A549 (cell line): ENCODE results near the gene CCDC137. TPM values are rescaled to one million over a fixed set of nuclear protein-coding genes. Genes with fewer than 3 reads are reported as not detected.

Experiments
- ATAC-seq, 2 experiments: fragments of 200-7000 bp in 1 of 2; fragments of >200 bp in 1 of 2; cut with Nextera tagmentation in 1 of 2; cut with Tn5 transposase in 1 of 2; 3 replicates each; pipeline versions ENCODE4 v1.8.0 to v1.9.1; 2018 to 2020; ENCODE audit warnings: mild to moderate bottlenecking in 1 of 2, moderate library complexity in 1 of 2
- CTCF ChIA-PET: fragments of 300-600 bp; sonication (Branson Sonifier 250); formaldehyde crosslinking; extraction: SDS; loops from one replicate; lab custom pipeline; 2021; ENCODE audit warnings: antibody characterized with exemption, inconsistent platforms; lab: Yijun Ruan, JAX
- POLR2A ChIA-PET: fragments of 350-600 bp; formaldehyde crosslinking; extraction: SDS; loops from one replicate; lab custom pipeline; 2021; ENCODE audit warnings: antibody characterized with exemption, inconsistent platforms; lab: Yijun Ruan, JAX
- DNase-seq, 2 experiments: peaks; one replicate each; pipeline versions ENCODE4 v3.0.0 to v3.0.0-alpha.2; 2011 to 2016; ENCODE audit warnings: low read depth in 1 of 2, low spot score in 1 of 2
- FAIRE-seq: peaks from 2 replicates; lab custom pipeline; 2011; peaks lifted over from hg19 to GRCh38; lab: Jason Lieb, UNC
- H3K27ac ChIP-seq, 2 experiments: fragments of >200 bp; sonication (Bioruptor Twin); formaldehyde crosslinking; 3 replicates each; pipeline ENCODE4 v1.5.1; 2016 to 2017
- H3K4me1 ChIP-seq: fragments of >200 bp; sonication (Bioruptor Twin); formaldehyde crosslinking; 3 replicates; pipeline ENCODE4 v1.6.1; 2016
- H3K4me2 ChIP-seq: fragments of >200 bp; sonication (Bioruptor Twin); formaldehyde crosslinking; 3 replicates; pipeline ENCODE4 v1.6.1; 2016
- H3K4me3 ChIP-seq: fragments of >200 bp; sonication (Bioruptor Twin); formaldehyde crosslinking; 3 replicates; pipeline ENCODE4 v1.5.1; 2016
- H3K9me3 ChIP-seq: fragments of >200 bp; sonication (Bioruptor Twin); formaldehyde crosslinking; 3 replicates; pipeline ENCODE4 v1.6.1; 2016
- BHLHE40 ChIP-seq: IDR thresholded peaks from 2 replicates; pipeline ENCODE4 v1.6.1; 2012; ENCODE audit warnings: low read depth, low read length, inconsistent platforms
- CBX8 ChIP-seq: fragments of 200-600 bp; sonication (generic); IDR thresholded peaks from 2 replicates; pipeline ENCODE4 v1.6.1; 2016
- FOSB ChIP-seq: fragments of 250-450 bp; sonication (Bioruptor Pico); IDR thresholded peaks from 2 replicates; pipeline ENCODE4 v1.5.0; 2020; ENCODE audit warnings: mild to moderate bottlenecking, moderate library complexity
- FOXS1 ChIP-seq: fragments of 250-450 bp; sonication (Bioruptor Pico); IDR thresholded peaks from 2 replicates; pipeline ENCODE4 v1.5.0; 2020; ENCODE audit warnings: mild to moderate bottlenecking, moderate library complexity
- HOXA7 ChIP-seq: fragments of 250-450 bp; sonication (Bioruptor Pico); IDR thresholded peaks from 2 replicates; pipeline ENCODE4 v1.5.0; 2020; ENCODE audit warnings: mild to moderate bottlenecking, moderate library complexity
- HOXB13 ChIP-seq: fragments of 250-450 bp; sonication (Bioruptor Pico); IDR thresholded peaks from 2 replicates; pipeline ENCODE4 v1.5.0; 2020; ENCODE audit warnings: low read depth, mild to moderate bottlenecking, moderate library complexity
- JUN ChIP-seq, 2 experiments: fragments of >200 bp; sonication (Bioruptor Twin); formaldehyde crosslinking; IDR thresholded peaks; 2 replicates in 1 of 2; 3 replicates in 1 of 2; pipeline ENCODE4 v1.6.1; 2016 to 2017
- JUNB ChIP-seq: fragments of >200 bp; sonication (Bioruptor Twin); formaldehyde crosslinking; IDR thresholded peaks from 2 replicates; pipeline ENCODE4 v1.6.1; 2016
- KDM5A ChIP-seq: fragments of 200-600 bp; sonication (generic); IDR thresholded peaks from 2 replicates; pipeline ENCODE4 v1.6.1; 2016; ENCODE audit warnings: antibody characterized with exemption, mild to moderate bottlenecking
- MAX ChIP-seq: IDR thresholded peaks from 2 replicates; pipeline ENCODE4 v1.6.1; 2012
- MAZ ChIP-seq: fragments of 150-350 bp; IDR thresholded peaks from 2 replicates; pipeline ENCODE4 v1.6.1; 2014; ENCODE audit warnings: antibody characterized with exemption, low read depth, low read length, borderline replicate concordance
- NPAS2 ChIP-seq: fragments of 250-450 bp; sonication (Bioruptor Pico); IDR thresholded peaks from 2 replicates; pipeline ENCODE4 v1.8.0; 2022; ENCODE audit warnings: mild to moderate bottlenecking, moderate library complexity, borderline replicate concordance
- NR3C1 ChIP-seq: fragments of >200 bp; sonication (Bioruptor Twin); formaldehyde crosslinking; IDR thresholded peaks from 3 replicates; pipeline ENCODE4 v1.6.1; 2017
- POLR2A ChIP-seq: IDR thresholded peaks from 2 replicates; pipeline ENCODE4 v1.6.1; 2012; ENCODE audit warnings: mild to moderate bottlenecking, low read length
- POLR2AphosphoS2 ChIP-seq: conservative IDR thresholded peaks from 2 replicates; pipeline ENCODE4 v1.6.1; 2012; ENCODE audit warnings: low read length, improper control_type of control experiment, inconsistent platforms
- REST ChIP-seq: fragments of 200-600 bp; sonication (generic); IDR thresholded peaks from 2 replicates; pipeline ENCODE4 v1.6.1; 2016; ENCODE audit warnings: antibody characterized with exemption, mild to moderate bottlenecking, moderate library complexity
- RNF2 ChIP-seq: fragments of 200-600 bp; sonication (generic); IDR thresholded peaks from 2 replicates; pipeline ENCODE4 v1.6.1; 2016; ENCODE audit warnings: low read depth, mild to moderate bottlenecking, antibody characterized with exemption, moderate library complexity, borderline replicate concordance
- SREBF2 ChIP-seq: fragments of 450-650 bp; IDR thresholded peaks from 2 replicates; pipeline ENCODE4 v1.6.1; 2014; ENCODE audit warnings: mild to moderate bottlenecking, moderate library complexity
- WGBS: methylation state at CpG from one replicate; pipeline ENCODE4 v1.1.6; 2017; ENCODE audit errors: missing lambda C conversion rate; 5-methylcytosine and 5-hydroxymethylcytosine counted together
- polyA plus RNA-seq, 4 experiments: library from polyadenylated mRNA; depleted of rRNA in 3 of 4; stranded (reverse); fragments of >200 nt; fragmentation: RNase III in 1 of 4; extraction: RNeasy Plus Mini Kit Qiagen cat#74134 plus additional on column Dnase treatment in 1 of 4; gene quantifications; 2 replicates in 3 of 4; 3 replicates in 1 of 4; pipeline ENCODE4 v1.2.3, GENCODE V29; 2011 to 2017
- TF ChIP-seq, protein P1 (sequence below): fragments of 150-350 bp; IDR thresholded peaks from 2 replicates; pipeline ENCODE4 v1.6.1; 2014; ENCODE audit warnings: low read depth, mild to moderate bottlenecking, low read length
- TF ChIP-seq, protein P2 (sequence below): IDR thresholded peaks from 2 replicates; pipeline ENCODE4 v1.6.1; 2012; ENCODE audit warnings: low read depth, borderline replicate concordance
- TF ChIP-seq, protein P3 (sequence below): fragments of 250-450 bp; sonication (Bioruptor Pico); IDR thresholded peaks from 2 replicates; pipeline ENCODE4 v1.5.0; 2020; ENCODE audit warnings: low read depth, mild to moderate bottlenecking, moderate library complexity

Gene CCDC137
- polyA plus RNA-seq, 2 of the 4 experiments (the other 2 are of a cell fraction), result 22.6 to 55.0 TPM

- ATAC-seq (no peak), DNase-seq (no peak), FAIRE-seq (no peak)
- CTCF ChIA-PET, result interaction anchor here (1.2 to 8.1 kb wide), 7 partner anchors 9 to 123 kb away, joined by 3 to 54 read pairs (median 7); partner anchors contain the start of gene MRPL12
- TF ChIP-seq, protein P1, sequence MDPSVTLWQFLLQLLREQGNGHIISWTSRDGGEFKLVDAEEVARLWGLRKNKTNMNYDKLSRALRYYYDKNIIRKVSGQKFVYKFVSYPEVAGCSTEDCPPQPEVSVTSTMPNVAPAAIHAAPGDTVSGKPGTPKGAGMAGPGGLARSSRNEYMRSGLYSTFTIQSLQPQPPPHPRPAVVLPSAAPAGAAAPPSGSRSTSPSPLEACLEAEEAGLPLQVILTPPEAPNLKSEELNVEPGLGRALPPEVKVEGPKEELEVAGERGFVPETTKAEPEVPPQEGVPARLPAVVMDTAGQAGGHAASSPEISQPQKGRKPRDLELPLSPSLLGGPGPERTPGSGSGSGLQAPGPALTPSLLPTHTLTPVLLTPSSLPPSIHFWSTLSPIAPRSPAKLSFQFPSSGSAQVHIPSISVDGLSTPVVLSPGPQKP, result no peak
- TF ChIP-seq POLR2A, result no peak
- no peak for TF ChIP-seq BHLHE40
- no peak; a peak in 1 of 5 replicates for TF ChIP-seq JUN (IDR thresholded peaks at IDR 0.05)
- TF ChIP-seq NPAS2 (CRISPR knock-in tag), result no peak
- TF ChIP-seq CBX8, result no peak
- no peak for TF ChIP-seq HOXB13 (CRISPR knock-in tag)
- no peak for TF ChIP-seq HOXA7 (CRISPR knock-in tag)
- TF ChIP-seq, protein P2, sequence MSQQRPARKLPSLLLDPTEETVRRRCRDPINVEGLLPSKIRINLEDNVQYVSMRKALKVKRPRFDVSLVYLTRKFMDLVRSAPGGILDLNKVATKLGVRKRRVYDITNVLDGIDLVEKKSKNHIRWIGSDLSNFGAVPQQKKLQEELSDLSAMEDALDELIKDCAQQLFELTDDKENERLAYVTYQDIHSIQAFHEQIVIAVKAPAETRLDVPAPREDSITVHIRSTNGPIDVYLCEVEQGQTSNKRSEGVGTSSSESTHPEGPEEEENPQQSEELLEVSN, result no peak
- TF ChIP-seq NR3C1, result no peak
- TF ChIP-seq REST, result no peak
- no peak for TF ChIP-seq RNF2
- no peak for TF ChIP-seq MAX
- TF ChIP-seq FOXS1 (CRISPR knock-in tag), result no peak
- TF ChIP-seq, protein P3, sequence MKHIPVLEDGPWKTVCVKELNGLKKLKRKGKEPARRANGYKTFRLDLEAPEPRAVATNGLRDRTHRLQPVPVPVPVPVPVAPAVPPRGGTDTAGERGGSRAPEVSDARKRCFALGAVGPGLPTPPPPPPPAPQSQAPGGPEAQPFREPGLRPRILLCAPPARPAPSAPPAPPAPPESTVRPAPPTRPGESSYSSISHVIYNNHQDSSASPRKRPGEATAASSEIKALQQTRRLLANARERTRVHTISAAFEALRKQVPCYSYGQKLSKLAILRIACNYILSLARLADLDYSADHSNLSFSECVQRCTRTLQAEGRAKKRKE (CRISPR knock-in tag), result no peak
- no peak for TF ChIP-seq SREBF2
- no peak for TF ChIP-seq POLR2AphosphoS2
- no peak for TF ChIP-seq MAZ
- TF ChIP-seq JUNB, result no peak
- TF ChIP-seq KDM5A, result no peak
- peak overlapping the region; percentile 96 for H3K4me2 ChIP-seq
- WGBS, result 62% methylated on average over 17 of the region's 17 CpGs
- peak overlapping the region in 1 of 2 experiments; percentile 32; a peak in 1 of 6 replicates for H3K27ac ChIP-seq
- H3K4me3 ChIP-seq, result no peak overlapping the region
- peaks cover 25% of the 10 kb centered on the region for H3K4me1 ChIP-seq
- POLR2A ChIA-PET, result interaction anchor here (2.5 kb wide), 1 partner anchor 15 kb away, joined by 23 read pairs; the partner anchor contains the start of genes CCDC137 and OXLD1
- no peaks in the 10 kb centered on the region for H3K9me3 ChIP-seq
Observed at GRCh38 chr17:81681672-81682071, 15.1 kb downstream of the CCDC137 start.

GRCh38 chr17:81682565-81683207 lies 16.1 kb downstream of the CCDC137 start:
- FAIRE-seq, result no peak
- peaks cover 25% of the 10 kb centered on the region for H3K4me1 ChIP-seq

More at GRCh38 chr17:81682565-81683207, 16.1 kb downstream of the CCDC137 start:
- ChIA-PET POLR2A (interaction anchor here (1.1 to 3.8 kb wide), 6 partner anchors 9 to 19 kb away, joined by 3 to 42 read pairs (median 9); partner anchors contain the start of genes CCDC137, MRPL12 and OXLD1), CTCF (interaction anchor here (1.2 to 8.1 kb wide), 10 partner anchors 10 to 124 kb away, joined by 3 to 54 read pairs (median 7); partner anchors contain the start of gene MRPL12)
- peak overlapping the region; percentile 86 for H3K4me3 ChIP-seq
- H3K4me2 ChIP-seq, result peak overlapping the region; percentile 96
- ATAC-seq (no peak; a peak in 2 of 6 replicates), DNase-seq (no peak)
- TF ChIP-seq BHLHE40, result no peak
- TF ChIP-seq FOSB (CRISPR knock-in tag), result 0 out of 2 replicates have a peak, but pooled peaks have one; percentile 5
- H3K27ac ChIP-seq, result peak overlapping the region; percentile 90 to 91
- no peaks in the 10 kb centered on the region for H3K9me3 ChIP-seq
- WGBS, result 44% methylated on average over 19 of the region's 19 CpGs
